Trophoblast cell (in vitro differentiated cells and primary cell): Measurements from ENCODE around the gene TNNI2.

Experiments used
- DNase-seq, 2 donors: peaks; one replicate each; pipeline ENCODE4 v3.0.0-alpha.2; 2016
- H2AFZ ChIP-seq: 2 replicates; pipeline ENCODE4 v1.6.1; 2013; ENCODE audit warnings: low read length, moderate library complexity, mild to moderate bottlenecking; ENCODE audit not compliant: insufficient read depth, poor library complexity
- H2AK5ac ChIP-seq: 2 replicates; pipeline ENCODE4 v1.6.1; 2013; ENCODE audit warnings: mild to moderate bottlenecking, low read length
- H2BK120ac ChIP-seq: 2 replicates; pipeline ENCODE4 v1.6.1; 2013; ENCODE audit warnings: low read length, mild to moderate bottlenecking, moderate library complexity; ENCODE audit not compliant: insufficient read depth, poor library complexity
- H2BK12ac ChIP-seq: 2 replicates; pipeline ENCODE4 v1.6.1; 2013; ENCODE audit warnings: mild to moderate bottlenecking, low read length, moderate library complexity
- H2BK5ac ChIP-seq: 2 replicates; pipeline ENCODE4 v1.6.1; 2013; ENCODE audit warnings: low read length, low read depth, moderate library complexity, mild to moderate bottlenecking; ENCODE audit not compliant: poor library complexity
- H3K14ac ChIP-seq: 2 replicates; pipeline ENCODE4 v1.6.1; 2013; ENCODE audit warnings: mild to moderate bottlenecking, low read length
- H3K18ac ChIP-seq: 2 replicates; pipeline ENCODE4 v1.6.1; 2013; ENCODE audit warnings: mild to moderate bottlenecking, low read length
- H3K23ac ChIP-seq: 2 replicates; pipeline ENCODE4 v1.6.1; 2013; ENCODE audit warnings: low read length
- H3K27ac ChIP-seq: 2 replicates; pipeline ENCODE4 v1.5.1; 2013; ENCODE audit warnings: low read depth, mild to moderate bottlenecking, inconsistent platforms, low read length, moderate library complexity
- H3K27me3 ChIP-seq: 2 replicates; pipeline ENCODE4 v1.6.1; 2013; ENCODE audit warnings: inconsistent platforms, mild to moderate bottlenecking, low read length, moderate library complexity; ENCODE audit not compliant: insufficient read depth
- H3K36me3 ChIP-seq, 2 experiments: 1 replicate in 1 of 2; 2 replicates in 1 of 2; pipeline ENCODE4 v1.6.1; 2013; ENCODE audit warnings: low read length in 2 of 2, mild to moderate bottlenecking in 2 of 2, moderate library complexity in 1 of 2; ENCODE audit not compliant: insufficient read depth in 2 of 2, control insufficient read depth in 1 of 2
- H3K4ac ChIP-seq: 2 replicates; pipeline ENCODE4 v1.6.1; 2013; ENCODE audit warnings: low read depth, mild to moderate bottlenecking, low read length, moderate library complexity
- H3K4me1 ChIP-seq, 2 experiments: 1 replicate in 1 of 2; 2 replicates in 1 of 2; pipeline ENCODE4 v1.6.1; 2013; ENCODE audit warnings: low read length in 2 of 2, mild to moderate bottlenecking in 2 of 2, moderate library complexity in 1 of 2; ENCODE audit not compliant: insufficient read depth in 2 of 2, control insufficient read depth in 1 of 2
- H3K4me2 ChIP-seq: 2 replicates; pipeline ENCODE4 v1.6.1; 2013; ENCODE audit warnings: inconsistent platforms, mild to moderate bottlenecking, low read length, moderate library complexity
- H3K4me3 ChIP-seq: 2 replicates; pipeline ENCODE4 v1.5.1; 2013; ENCODE audit warnings: mild to moderate bottlenecking, low read depth, low read length, inconsistent platforms
- H3K79me1 ChIP-seq: one replicate; pipeline ENCODE4 v1.6.1; 2013; ENCODE audit warnings: low read length
- H3K79me2 ChIP-seq: 2 replicates; pipeline ENCODE4 v1.6.1; 2013; ENCODE audit warnings: low read length, mild to moderate bottlenecking; ENCODE audit not compliant: control insufficient read depth, insufficient read depth, poor library complexity
- H3K9ac ChIP-seq: 2 replicates; pipeline ENCODE4 v1.6.1; 2013; ENCODE audit warnings: mild to moderate bottlenecking, low read length
- H3K9me3 ChIP-seq: 2 replicates; pipeline ENCODE4 v1.6.1; 2013; ENCODE audit warnings: low read depth, mild to moderate bottlenecking, control low read depth, inconsistent platforms, low read length; ENCODE audit not compliant: insufficient read depth
- H4K12ac ChIP-seq: 2 replicates; pipeline ENCODE4 v1.6.1; 2013; ENCODE audit warnings: low read depth, mild to moderate bottlenecking, low read length, moderate library complexity
- H4K8ac ChIP-seq: 2 replicates; pipeline ENCODE4 v1.6.1; 2013; ENCODE audit warnings: low read depth, mild to moderate bottlenecking, low read length, moderate library complexity
- H4K91ac ChIP-seq: one replicate; pipeline ENCODE4 v1.6.1; 2013; ENCODE audit warnings: low read depth, mild to moderate bottlenecking, low read length, moderate library complexity
- WGBS: extraction: QIAGEN DNeasy Blood & Tissue Kit; methylation state at CpG from one replicate; pipeline ENCODE4 v1.1.7; 2013; ENCODE audit warnings: missing lambda C conversion rate; ENCODE audit not compliant: insufficient read length, insufficient coverage; ENCODE audit errors: extremely low coverage; 5-methylcytosine and 5-hydroxymethylcytosine counted together

TNNI2 gene

DNA sequence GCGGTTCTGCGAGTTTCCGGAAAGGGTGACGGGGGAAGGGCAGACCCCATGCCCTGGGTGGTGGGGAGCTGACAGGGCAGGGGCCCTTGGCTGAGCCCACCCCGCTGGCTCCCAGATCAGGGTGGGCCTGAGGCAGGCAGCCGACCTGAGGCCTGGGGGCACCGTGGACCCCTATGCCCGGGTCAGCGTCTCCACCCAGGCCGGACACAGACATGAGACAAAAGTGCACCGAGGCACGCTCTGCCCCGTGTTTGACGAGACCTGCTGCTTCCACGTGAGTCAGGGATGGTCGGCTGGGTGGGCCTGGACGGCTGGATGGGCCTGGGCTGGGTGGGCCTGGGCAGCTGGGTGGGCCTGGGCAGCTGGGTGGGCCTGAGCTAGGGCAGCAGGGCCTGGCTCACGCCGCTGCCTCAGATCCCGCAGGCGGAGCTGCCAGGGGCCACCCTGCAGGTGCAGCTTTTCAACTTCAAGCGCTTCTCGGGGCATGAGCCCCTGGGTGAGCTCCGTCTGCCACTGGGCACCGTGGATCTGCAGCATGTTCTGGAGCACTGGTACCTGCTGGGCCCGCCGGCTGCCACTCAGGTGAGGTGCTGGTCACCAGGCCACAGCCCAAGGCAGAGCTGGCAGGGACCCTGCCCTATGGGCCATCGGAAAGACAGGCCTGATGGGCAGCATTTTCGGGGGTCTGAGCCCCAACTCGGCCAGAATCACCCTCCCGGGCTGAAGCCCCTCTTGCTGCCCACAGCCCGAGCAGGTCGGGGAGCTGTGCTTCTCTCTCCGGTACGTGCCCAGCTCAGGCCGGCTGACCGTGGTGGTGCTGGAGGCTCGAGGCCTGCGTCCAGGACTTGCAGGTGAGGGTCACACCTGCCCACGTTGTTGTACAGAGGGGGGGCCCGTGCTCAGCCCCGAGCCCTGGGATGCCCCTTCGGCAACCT, 2.5 kb upstream of the TNNI2 start:
- H3K4me2 ChIP-seq, result no peak overlapping the region
- H3K23ac ChIP-seq, result no peak overlapping the region
- H3K27me3 ChIP-seq, result no peaks in the 10 kb centered on the region
- H3K36me3 ChIP-seq, result no peaks in the 10 kb centered on the region
- no peak overlapping the region for H2AFZ ChIP-seq
- no peak overlapping the region for H2BK5ac ChIP-seq
- H3K4me1 ChIP-seq, result peaks cover 18 to 26% of the 10 kb centered on the region in 2 experiments
- no peak overlapping the region for H3K14ac ChIP-seq
- no peak overlapping the region for H3K18ac ChIP-seq
- peaks cover 3% of the 10 kb centered on the region for H3K79me2 ChIP-seq
- H3K9ac ChIP-seq, result no peak overlapping the region
- H2AK5ac ChIP-seq, result peak overlapping the region; percentile 26
- no peak overlapping the region for H3K27ac ChIP-seq
- no peaks in the 10 kb centered on the region for H3K9me3 ChIP-seq
- no peak overlapping the region for H2BK120ac ChIP-seq
- no peak for DNase-seq
- H4K8ac ChIP-seq, result no peak overlapping the region
- H2BK12ac ChIP-seq, result peak overlapping the region; percentile 37
- no peak overlapping the region for H3K4me3 ChIP-seq
- H4K12ac ChIP-seq, result no peak overlapping the region
- H3K4ac ChIP-seq, result no peak overlapping the region
- peak overlapping the region; percentile 50 for H4K91ac ChIP-seq
- no CpG with 5 or more reads among the region's 43 CpGs for WGBS
- peaks cover 24% of the 10 kb centered on the region for H3K79me1 ChIP-seq

DNA sequence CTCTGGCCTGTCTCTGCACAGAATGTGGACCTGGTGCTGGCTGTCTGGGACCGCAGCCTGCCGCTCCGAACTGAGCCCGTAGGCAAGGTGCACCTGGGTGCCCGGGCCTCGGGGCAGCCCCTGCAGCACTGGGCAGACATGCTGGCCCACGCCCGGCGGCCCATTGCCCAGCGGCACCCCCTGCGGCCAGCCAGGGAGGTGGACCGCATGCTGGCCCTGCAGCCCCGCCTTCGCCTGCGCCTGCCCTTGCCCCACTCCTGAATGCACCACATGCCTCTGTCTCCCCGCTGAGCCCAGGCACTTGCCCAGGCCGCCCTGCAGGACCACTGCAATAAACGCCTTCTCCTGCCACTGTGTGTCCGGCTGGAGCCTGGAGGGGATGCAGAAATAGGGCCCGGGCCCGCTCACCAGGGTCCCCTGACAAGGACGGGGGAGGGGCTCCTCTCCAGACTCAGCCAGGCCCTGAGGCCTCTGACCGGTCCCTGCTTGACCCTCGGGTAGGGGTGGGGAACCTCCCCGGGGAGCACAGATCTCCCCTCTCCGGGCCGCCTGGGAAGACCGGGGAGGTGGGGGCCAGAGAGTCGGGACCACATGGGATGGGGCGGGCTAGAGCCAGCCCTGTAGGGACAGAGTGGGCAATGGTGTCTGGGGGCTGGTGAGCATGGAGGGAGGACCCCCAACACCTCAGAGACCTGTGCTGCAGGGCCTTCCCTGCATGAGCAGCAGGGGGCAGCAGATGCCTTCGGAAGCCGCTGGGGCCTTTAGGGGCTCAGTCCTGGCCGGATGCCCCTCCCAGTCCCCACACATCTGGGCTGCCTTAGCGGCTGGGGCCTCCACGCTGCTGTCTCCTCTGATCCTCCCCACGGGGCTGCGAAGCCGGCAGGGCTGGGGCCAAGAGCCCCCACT, 1.4 kb upstream of the TNNI2 start:
- WGBS, result no CpG with 5 or more reads among the region's 38 CpGs
- peaks cover 15% of the 10 kb centered on the region in 2 experiments for H3K4me1 ChIP-seq
- no peak overlapping the region for H3K4me2 ChIP-seq
- peaks cover 16% of the 10 kb centered on the region for H3K79me1 ChIP-seq
- no peak overlapping the region for H2AFZ ChIP-seq
- H2BK5ac ChIP-seq, result no peak overlapping the region
- H3K27ac ChIP-seq, result no peak overlapping the region
- H2AK5ac ChIP-seq, result peak overlapping the region; percentile 80
- no peak overlapping the region for H2BK12ac ChIP-seq
- H3K79me2 ChIP-seq, result peaks cover 3% of the 10 kb centered on the region
- H4K8ac ChIP-seq, result no peak overlapping the region
- no peak overlapping the region for H3K4ac ChIP-seq
- H3K18ac ChIP-seq, result no peak overlapping the region
- H3K14ac ChIP-seq, result peak overlapping the region; percentile 19
- no peaks in the 10 kb centered on the region for H3K9me3 ChIP-seq
- no peaks in the 10 kb centered on the region for H3K36me3 ChIP-seq
- peak; percentile 83 for DNase-seq
- H3K9ac ChIP-seq, result no peak overlapping the region
- H2BK120ac ChIP-seq, result no peak overlapping the region
- H3K27me3 ChIP-seq, result no peaks in the 10 kb centered on the region
- no peak overlapping the region for H3K4me3 ChIP-seq
- no peak overlapping the region for H3K23ac ChIP-seq
- H4K12ac ChIP-seq, result no peak overlapping the region
- H4K91ac ChIP-seq, result peak overlapping the region; percentile 42

DNA sequence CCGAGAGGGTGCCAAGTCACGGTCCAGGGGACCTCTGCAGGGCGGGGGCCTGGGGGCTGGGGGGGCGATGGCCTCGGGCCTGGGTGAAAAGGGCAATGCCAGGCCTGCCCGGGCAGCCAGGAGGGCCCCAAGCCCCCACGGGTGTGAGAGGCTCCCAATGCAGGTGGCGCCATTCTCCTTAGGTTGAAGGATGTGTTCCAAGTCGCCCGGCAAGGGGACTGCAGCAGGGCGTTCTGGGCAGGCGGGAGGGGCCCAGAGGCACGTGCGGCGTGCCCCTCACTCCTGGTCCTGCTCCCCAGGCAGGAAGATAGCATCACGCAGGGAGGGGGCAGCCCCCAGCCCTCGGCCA, 730 bp upstream of the TNNI2 start:
- Histone ChIP-seq H3K4ac (no peak overlapping the region), H3K14ac (no peak overlapping the region), H4K91ac (peak overlapping the region; percentile 41), H2BK120ac (no peak overlapping the region), H2AFZ (no peak overlapping the region), H3K9ac (no peak overlapping the region), H4K12ac (no peak overlapping the region), H3K4me3 (no peak overlapping the region), H3K4me2 (no peak overlapping the region), H3K23ac (no peak overlapping the region), H3K9me3 (no peaks in the 10 kb centered on the region), H3K79me2 (peaks cover 3% of the 10 kb centered on the region), H3K18ac (no peak overlapping the region), H3K4me1 (peaks cover 15% of the 10 kb centered on the region in 2 experiments), H3K27ac (no peak overlapping the region), H4K8ac (no peak overlapping the region), H2BK12ac (peak overlapping the region; percentile 33), H3K79me1 (peaks cover 16% of the 10 kb centered on the region), H2AK5ac (peak overlapping the region; percentile 34), H3K27me3 (no peaks in the 10 kb centered on the region), H3K36me3 (no peaks in the 10 kb centered on the region), H2BK5ac (no peak overlapping the region)
- DNase-seq, result no peak
- WGBS, result no CpG with 5 or more reads among the region's 17 CpGs

DNA sequence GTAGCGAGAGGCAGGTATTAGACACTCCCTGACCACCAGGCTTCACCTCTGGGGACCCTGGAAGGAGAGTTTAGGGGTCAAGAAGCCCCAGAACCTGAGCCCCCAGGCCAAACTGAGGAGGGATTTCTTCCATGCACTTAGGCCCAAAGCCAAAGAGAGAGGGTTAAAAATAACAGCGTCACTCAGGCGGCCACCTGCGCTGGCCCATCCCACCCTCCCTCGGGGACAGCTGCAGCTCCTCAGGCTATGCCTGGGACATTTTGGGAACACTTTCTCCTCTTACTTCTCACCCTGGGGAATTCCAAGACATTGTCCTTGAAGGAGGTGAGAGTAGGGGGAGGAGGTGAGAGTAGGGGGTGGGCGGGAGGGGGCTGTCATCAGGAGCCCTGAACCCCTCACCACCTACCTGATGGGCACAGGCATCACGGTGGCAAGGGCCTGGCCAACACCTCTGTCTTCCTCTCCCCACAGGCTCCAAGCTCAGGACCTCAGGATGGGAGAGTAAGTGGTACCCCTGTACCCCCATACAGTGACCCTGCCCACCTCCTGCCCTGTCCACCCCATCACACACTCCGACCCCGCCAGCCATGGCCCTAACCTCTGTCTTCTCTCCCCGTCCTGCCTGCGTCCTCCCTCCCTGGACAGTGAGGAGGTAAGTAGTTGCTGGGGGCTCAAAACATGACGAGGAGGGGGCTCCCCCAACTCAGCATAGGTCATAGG, 583 bp downstream of the TNNI2 start:
- no peak overlapping the region for H2BK12ac ChIP-seq
- no peak overlapping the region for H4K91ac ChIP-seq
- no CpG with 5 or more reads among the region's 12 CpGs for WGBS
- DNase-seq, result no peak
- H2BK120ac ChIP-seq, result no peak overlapping the region
- no peak overlapping the region for H2AK5ac ChIP-seq
- H4K8ac ChIP-seq, result no peak overlapping the region
- no peaks in the 10 kb centered on the region for H3K79me2 ChIP-seq
- no peak overlapping the region for H3K27ac ChIP-seq
- H3K4ac ChIP-seq, result no peak overlapping the region
- H3K18ac ChIP-seq, result no peak overlapping the region
- peaks cover 5 to 7% of the 10 kb centered on the region in 2 experiments for H3K4me1 ChIP-seq
- no peaks in the 10 kb centered on the region for H3K9me3 ChIP-seq
- H3K9ac ChIP-seq, result no peak overlapping the region
- peaks cover 10% of the 10 kb centered on the region for H3K79me1 ChIP-seq
- no peak overlapping the region for H3K4me3 ChIP-seq
- no peaks in the 10 kb centered on the region for H3K36me3 ChIP-seq
- no peak overlapping the region for H3K23ac ChIP-seq
- no peak overlapping the region for H2AFZ ChIP-seq
- H4K12ac ChIP-seq, result no peak overlapping the region
- H3K14ac ChIP-seq, result no peak overlapping the region
- no peak overlapping the region for H3K4me2 ChIP-seq
- no peak overlapping the region for H2BK5ac ChIP-seq
- H3K27me3 ChIP-seq, result no peaks in the 10 kb centered on the region
